Measurements from ENCODE around the gene GPR148.
A peak's percentile ranks its signal among the peaks of the same experiment; 100 is the strongest.
"Not testable (repeated sequence)": the region's sequence is repeated elsewhere in the genome, so short reads cannot be mapped to it uniquely, and the experiment has no call there.

GPR148 gene

GRCh38 chr2:130728549-130729316 lies at the start of gene GPR148:
Gene GPR148 (plus strand): TSS chr2:130729070. CDS start chr2:130729152, 82 bp downstream.
- peak; percentile 56 to 61 for DNase-seq

DNA sequence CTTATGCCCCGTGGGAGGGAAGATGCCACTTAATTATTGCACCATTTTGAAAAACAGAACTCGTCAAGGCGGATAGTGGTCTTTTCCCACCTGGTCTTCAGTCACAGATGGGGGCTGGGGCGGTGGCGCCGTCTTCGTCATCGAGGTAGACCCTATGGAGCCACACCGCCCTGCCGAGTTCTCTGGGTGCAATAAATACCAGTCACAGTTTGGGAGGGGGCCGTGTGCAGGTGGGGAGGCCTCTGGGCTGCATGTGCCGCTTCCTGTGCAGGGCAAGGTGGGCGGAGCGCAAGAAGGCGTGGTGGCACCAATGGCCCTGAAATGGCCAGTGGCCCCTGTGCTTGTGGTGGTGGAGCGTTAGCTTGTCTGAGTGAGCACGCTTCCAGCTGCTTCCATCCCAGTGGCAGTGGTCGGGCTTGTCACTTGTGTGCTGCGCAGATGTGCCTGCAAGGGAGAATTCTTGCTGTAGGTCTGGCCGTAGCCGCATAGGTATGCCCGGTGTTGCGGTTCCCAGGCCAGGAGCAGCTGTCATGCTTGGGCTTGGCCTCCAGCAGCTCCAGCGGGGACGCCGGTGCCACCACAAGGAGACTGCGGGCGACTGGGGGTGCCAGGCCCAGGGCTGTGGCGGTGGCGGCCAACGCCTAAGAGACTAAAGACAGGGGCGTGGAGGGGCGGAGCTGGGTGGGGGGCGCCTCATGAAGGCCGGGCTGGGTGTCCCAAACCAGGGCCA lies 36.7 kb upstream of the GPR148 start:
- DNase-seq = not testable (repeated sequence)

DNA sequence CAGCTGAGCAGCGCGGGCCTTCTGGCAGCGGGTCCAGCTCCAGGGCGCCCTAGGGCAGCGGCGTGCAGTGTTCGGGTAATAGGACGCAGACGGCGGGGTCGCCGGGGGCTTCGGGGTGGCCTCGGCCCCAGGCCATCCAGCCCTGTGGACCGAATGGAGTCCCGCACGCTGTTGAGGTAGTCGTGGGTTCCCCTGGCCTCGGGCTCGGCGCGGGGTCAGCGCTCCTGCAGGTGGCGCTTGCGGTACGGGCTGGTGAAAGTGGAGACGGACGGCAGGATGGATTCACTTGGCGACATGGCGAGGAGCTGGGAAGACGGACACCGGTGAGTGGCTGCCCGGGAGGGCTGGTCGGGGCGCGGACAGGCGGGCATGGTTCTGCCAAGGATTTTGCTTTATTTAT lies 35.4 kb upstream of the GPR148 start:
- not testable (repeated sequence) for DNase-seq

DNA sequence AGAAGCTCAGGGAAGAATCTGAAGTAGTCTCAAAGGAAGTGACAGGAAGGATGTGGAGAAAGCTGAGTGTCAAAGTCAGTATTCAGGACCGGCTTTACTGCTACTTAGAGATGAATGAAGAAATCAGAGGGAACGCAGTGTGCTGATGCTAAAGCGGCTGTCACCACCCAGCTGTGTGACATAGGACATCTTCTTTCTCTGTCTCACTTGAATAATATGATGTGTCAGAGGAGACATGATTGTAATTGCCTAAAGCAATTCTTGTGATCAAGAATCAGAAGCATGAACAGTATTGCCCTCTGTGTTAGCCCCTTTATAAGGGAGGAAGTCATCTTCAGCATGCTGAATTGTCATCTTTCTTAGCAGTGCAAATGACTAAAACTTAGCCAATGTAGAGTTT lies 25.6 kb upstream of the GPR148 start:
- not testable (repeated sequence) for DNase-seq

DNA sequence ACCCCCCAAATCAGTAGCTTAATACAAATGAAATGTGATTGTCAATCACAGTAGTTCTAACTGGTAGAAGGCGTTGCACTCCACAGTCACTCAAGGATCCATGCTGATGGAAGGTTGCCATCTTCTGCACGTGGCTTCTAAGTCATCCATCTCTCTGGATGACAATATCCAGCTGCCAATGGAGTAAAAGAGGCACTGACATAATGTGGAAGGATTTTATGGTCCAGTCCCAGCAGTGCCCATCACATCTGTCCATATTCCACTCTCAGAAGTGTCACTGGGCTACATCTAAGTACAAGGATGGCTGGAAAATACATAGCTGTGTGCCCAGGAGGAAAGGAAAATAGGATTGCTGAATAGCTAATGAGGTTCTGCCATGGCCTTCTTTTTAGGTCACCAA lies 14.1 kb upstream of the GPR148 start:
- DNase-seq = not testable (repeated sequence)

DNA sequence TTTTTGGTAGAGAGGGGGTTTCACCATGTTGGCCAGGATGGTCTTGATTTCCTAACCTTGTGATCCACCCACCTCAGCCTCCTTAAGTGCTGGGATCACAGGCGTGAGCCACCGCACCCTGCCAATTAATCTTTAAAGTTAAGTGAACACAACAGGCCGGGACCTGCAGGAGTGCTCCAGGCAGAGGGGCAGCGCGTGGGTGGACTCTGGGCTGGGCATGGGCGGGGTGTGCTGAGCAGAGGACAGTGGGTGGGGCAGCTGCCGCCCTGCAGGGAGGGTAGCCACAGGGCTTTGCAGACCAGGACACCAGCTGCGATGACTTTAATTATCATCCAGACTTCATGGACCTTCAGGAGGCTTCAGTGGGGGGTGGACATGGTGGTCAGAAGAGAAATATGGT lies 8.8 kb upstream of the GPR148 start:
- DNase-seq = no peak

GRCh38 chr2:130720528-130720927 lies 8.3 kb upstream of the GPR148 start:
- DNase-seq = no peak

DNA sequence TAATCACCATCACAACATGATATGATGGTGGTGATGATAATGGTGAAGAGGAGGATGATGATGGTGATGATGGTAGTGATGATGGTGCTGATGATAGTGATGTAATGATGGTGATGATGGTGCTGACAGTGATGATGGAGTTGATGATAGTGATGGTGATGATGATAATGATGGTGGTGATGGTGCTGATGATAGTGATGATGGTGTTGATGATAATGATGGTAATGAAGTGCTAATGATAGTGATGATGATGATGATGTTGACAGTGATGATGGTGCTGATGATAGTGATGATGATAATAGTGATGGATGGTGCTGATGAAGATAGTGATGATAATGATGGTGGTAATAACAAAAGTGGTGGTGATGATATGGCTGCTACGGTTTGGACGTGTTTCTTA lies 4.4 kb upstream of the GPR148 start:
- DNase-seq = no peak

- no peak for DNase-seq
Measured at GRCh38 chr2:130726614-130727180, 2.2 kb upstream of the GPR148 start.

DNA sequence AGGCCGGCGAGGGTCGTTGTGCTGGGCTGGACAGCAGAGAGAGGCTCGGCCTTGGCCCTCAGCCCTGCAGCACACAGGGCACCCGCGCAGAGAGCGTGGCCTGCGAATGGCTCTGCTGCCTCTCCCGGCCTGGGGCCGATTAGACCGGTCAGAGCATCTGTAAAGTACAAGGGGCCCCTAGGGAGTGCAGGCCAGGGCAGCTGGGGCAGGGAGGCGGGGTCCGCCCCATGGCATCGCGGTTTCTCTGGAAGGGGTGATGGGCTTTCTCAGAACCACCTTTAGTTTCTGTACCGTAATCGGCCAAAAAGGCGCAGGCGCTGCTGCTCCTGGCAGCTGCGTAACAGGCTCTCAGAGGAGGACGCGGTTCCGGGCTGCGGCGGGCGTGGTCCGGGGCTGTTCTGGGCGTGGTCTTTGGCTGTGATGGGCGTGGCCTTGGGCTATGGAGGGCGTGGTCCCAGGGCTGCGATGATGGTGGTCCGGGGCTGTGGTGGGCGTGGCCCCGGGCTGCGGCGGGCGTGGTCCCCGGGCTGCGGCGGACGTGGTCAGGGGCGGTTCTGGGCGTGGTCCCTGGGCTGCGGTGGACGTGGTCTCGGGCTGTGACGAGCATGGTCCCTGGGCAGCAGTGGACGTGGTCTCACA lies 1.5 kb upstream of the GPR148 start:
- DNase-seq = peak; percentile 45 to 68

DNA sequence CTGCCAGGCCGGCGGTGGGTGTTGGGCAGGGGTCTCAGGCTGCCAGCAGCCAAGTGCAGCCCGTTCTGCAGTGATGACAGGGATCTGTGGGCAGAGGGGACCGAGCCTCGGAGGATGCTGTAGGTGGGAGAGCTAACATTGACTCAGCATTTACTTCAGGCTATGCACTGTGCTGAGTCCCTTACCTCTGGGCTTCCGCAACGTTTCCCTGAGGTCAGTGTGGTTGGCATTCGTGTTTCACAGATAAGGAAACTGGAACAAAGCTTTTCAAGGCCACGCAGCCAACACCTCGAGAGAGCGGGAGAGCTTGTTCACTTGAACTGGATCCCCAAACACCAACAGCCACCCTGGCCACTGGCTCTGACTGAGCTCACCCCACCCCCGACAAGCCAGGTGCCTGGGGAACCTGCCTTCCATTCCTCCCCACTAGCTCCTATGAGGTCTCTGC lies 839 bp upstream of the GPR148 start:
- peak in 1 of 2 experiments; percentile 7 for DNase-seq

DNA sequence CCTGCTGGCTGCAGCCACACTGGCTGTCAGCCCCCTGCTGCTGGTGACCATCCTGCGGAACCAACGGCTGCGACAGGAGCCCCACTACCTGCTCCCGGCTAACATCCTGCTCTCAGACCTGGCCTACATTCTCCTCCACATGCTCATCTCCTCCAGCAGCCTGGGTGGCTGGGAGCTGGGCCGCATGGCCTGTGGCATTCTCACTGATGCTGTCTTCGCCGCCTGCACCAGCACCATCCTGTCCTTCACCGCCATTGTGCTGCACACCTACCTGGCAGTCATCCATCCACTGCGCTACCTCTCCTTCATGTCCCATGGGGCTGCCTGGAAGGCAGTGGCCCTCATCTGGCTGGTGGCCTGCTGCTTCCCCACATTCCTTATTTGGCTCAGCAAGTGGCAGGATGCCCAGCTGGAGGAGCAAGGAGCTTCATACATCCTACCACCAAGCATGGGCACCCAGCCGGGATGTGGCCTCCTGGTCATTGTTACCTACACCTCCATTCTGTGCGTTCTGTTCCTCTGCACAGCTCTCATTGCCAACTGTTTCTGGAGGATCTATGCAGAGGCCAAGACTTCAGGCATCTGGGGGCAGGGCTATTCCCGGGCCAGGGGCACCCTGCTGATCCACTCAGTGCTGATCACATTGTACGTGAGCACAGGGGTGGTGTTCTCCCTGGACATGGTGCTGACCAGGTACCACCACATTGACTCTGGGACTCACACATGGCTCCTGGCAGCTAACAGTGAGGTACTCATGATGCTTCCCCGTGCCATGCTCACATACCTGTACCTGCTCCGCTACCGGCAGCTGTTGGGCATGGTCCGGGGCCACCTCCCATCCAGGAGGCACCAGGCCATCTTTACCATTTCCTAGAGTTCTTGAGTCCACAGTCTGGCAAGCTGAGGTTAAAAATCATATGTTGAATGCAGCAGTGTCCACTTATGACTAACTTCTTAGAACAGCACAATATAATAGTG lies 741 bp downstream of the GPR148 start:
- DNase-seq = peak in 1 of 2 experiments; percentile 23

DNA sequence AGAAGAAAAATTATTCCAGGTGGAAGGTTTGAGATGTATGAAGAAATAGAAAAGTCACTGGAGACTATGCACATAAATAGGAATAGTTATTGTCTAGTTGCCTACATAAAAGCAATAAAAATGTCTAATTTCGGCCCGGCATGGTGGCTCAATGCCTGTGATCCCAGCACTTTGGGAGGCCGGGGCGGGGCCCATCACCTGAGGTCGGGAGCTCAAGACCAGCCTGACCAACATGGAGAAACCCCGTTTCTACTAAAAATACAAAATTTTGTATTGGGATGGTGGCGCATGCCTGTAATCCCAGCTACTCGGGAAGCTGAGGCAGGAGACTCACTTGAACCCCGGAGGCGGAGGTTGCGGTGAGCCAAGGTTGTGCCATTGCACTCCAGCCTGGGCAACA lies 3.4 kb downstream of the GPR148 start:
- not testable (repeated sequence) for DNase-seq

DNA sequence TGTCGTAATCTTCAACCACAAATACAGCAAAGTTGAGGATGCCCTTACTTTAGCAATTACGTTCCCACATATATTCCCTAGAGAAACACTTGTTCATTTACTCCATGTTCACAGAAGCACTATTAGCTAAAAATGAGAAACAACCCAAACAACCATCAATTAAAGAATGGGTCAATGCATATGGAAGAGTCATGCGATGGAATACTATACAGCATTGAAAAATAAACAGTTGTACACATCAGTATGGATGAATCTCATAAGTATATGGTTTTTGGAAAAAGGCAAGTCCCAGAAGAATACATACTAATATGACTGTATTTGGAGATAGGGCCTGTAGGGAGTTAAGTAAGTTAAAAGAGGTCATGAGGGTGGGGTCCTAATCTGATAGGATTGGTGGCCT lies 6.3 kb downstream of the GPR148 start:
- DNase-seq = no peak

GRCh38 chr2:130736487-130736886 lies 7.6 kb downstream of the GPR148 start:
- DNase-seq = no peak

- DNase-seq = no peak
Measured at GRCh38 chr2:130737592-130737991, 8.7 kb downstream of the GPR148 start.

DNA sequence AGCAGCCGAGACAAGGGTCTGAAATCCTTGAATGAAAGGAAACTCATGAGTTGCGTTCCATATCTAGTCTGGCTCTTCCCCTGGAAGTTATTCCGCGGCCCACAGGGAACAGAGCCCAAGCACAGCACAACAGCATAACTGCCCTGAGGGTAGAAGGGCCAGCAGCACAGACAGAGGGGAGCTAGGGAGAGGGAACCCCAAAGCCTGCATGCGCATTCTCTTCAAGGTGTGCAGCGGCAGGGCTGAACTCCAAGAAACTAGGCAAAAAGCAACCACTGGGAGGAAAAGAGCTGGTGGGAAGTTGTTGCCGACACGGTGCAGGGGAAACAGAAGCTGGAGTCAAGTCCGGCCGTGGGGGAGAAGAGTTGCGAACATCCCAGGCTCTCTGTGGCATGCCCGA lies 11.8 kb downstream of the GPR148 start:
- no peak for DNase-seq

DNA sequence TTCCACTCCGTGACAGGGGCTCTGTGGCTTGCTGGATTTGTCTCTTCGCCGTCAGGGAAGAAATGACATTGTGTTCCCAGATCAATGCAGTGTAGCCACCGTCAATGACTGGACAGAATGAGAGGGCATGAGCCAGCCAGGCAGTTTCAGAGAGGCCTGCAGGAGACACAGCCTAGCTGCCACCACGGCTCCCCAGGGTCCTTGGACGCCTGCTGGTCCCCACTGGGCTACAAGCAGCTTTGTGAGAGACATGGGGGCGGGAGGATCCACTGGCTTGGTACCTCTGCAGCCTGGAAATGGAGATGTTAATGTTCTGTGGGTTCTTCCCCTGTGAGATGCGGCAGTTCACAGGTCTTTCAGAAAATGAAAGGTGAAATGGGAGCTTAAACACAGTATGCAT lies 14.4 kb downstream of the GPR148 start:
- DNase-seq = no peak

GRCh38 chr2:130744287-130745117 lies 15.6 kb downstream of the GPR148 start:
- peak; percentile 12 to 43 for DNase-seq

- DNase-seq = no peak
Measured at GRCh38 chr2:130749078-130749477, 20.2 kb downstream of the GPR148 start.

- DNase-seq = no peak
Measured at GRCh38 chr2:130749641-130750040, 20.8 kb downstream of the GPR148 start.
